Mucosa of rectum (tissue), 2 donors: Measurements from ENCODE around the gene F9.
"Not testable (repeated sequence)": the region's sequence is repeated elsewhere in the genome, so short reads cannot be mapped to it uniquely, and the experiment has no call there.

Source experiments
- H3K27ac ChIP-seq, 2 donors: one replicate each; pipeline ENCODE4 v1.7.0; 2013; ENCODE audit warnings: inconsistent platforms in 2 of 2, low read depth in 2 of 2, low read length in 2 of 2
- H3K27me3 ChIP-seq, 2 donors: one replicate each; pipeline ENCODE4 v1.7.0; 2013; ENCODE audit warnings: low read length in 2 of 2; ENCODE audit not compliant: control insufficient read depth in 2 of 2, insufficient read depth in 2 of 2
- H3K36me3 ChIP-seq, 2 donors: one replicate each; pipeline ENCODE4 v1.7.0; 2013; ENCODE audit warnings: low read length in 2 of 2; ENCODE audit not compliant: control insufficient read depth in 2 of 2, insufficient read depth in 2 of 2
- H3K4me1 ChIP-seq, 2 donors: one replicate each; pipeline ENCODE4 v1.7.0; 2013; ENCODE audit warnings: low read length in 2 of 2, mild to moderate bottlenecking in 1 of 2; ENCODE audit not compliant: control insufficient read depth in 2 of 2, insufficient read depth in 2 of 2
- H3K4me3 ChIP-seq, 2 donors: one replicate each; pipeline ENCODE4 v1.7.0; 2013; ENCODE audit warnings: low read length in 2 of 2
- H3K9ac ChIP-seq, 2 donors: one replicate each; pipeline ENCODE4 v1.7.0; 2013; ENCODE audit warnings: low read length in 2 of 2, low read depth in 1 of 2, mild to moderate bottlenecking in 1 of 2
- H3K9me3 ChIP-seq, 2 donors: one replicate each; pipeline ENCODE4 v1.7.0; 2013; ENCODE audit warnings: low read length in 2 of 2; ENCODE audit not compliant: control insufficient read depth in 2 of 2
- donor health status: healthy.
- donor health status: Normal muscosa, but diverticular disease.

F9 gene

DNA sequence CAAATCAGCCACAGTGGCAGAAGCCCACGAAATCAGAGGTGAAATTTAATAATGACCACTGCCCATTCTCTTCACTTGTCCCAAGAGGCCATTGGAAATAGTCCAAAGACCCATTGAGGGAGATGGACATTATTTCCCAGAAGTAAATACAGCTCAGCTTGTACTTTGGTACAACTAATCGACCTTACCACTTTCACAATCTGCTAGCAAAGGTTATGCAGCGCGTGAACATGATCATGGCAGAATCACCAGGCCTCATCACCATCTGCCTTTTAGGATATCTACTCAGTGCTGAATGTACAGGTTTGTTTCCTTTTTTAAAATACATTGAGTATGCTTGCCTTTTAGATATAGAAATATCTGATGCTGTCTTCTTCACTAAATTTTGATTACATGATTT lies at the start of gene F9:
F9 (plus strand) TSS at position 190 of the 400 bp plus-strand sequence; CDS start at position 216, 26 bp downstream.
- no peaks in the 10 kb centered on the region for H3K9me3 ChIP-seq
- no peak within 1 kb of the TSS for H3K4me3 ChIP-seq
- H3K9ac ChIP-seq = no peak within 1 kb of the TSS
- H3K4me1 ChIP-seq = no peaks in the 10 kb centered on the region
- no peaks in the 10 kb centered on the region for H3K36me3 ChIP-seq
- no peak within 1 kb of the TSS for H3K27ac ChIP-seq
- no peaks in the 10 kb centered on the region for H3K27me3 ChIP-seq

DNA sequence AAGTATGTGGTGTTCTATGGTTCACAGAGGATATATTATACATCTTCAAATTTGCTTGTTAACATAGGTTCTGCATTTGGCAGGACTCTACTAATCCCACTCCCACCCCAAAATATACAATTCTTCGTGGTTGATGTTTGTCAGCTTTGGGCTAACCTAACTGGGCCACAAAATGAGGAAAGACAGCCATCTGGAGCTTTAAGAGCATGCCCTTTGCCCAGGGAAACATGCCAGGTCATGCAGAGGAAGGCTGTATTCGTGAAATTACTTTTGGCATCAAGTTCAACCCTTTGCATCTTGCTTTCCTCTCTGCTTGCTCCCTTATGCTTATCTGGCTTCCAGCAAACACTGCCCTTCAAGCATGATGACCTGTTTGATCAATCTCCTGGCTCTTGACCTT lies 46.8 kb upstream of the F9 start:
- H3K36me3 ChIP-seq = no peaks in the 10 kb centered on the region
- H3K9me3 ChIP-seq = no peaks in the 10 kb centered on the region
- peaks cover 0 to 3% of the 10 kb centered on the region in 2 donors for H3K27me3 ChIP-seq
- no peaks in the 10 kb centered on the region for H3K4me1 ChIP-seq
- no peak overlapping the region for H3K9ac ChIP-seq
- H3K4me3 ChIP-seq = no peak overlapping the region
- no peak overlapping the region for H3K27ac ChIP-seq

- Histone ChIP-seq H3K36me3 (no peaks in the 10 kb centered on the region), H3K27me3 (peaks cover 0 to 3% of the 10 kb centered on the region in 2 donors), H3K4me3 (no peak overlapping the region), H3K9ac (no peak overlapping the region), H3K27ac (no peak overlapping the region), H3K4me1 (no peaks in the 10 kb centered on the region), H3K9me3 (no peaks in the 10 kb centered on the region)
Observed at GRCh38 chrX:139484591-139484990, 45.9 kb upstream of the F9 start.

DNA sequence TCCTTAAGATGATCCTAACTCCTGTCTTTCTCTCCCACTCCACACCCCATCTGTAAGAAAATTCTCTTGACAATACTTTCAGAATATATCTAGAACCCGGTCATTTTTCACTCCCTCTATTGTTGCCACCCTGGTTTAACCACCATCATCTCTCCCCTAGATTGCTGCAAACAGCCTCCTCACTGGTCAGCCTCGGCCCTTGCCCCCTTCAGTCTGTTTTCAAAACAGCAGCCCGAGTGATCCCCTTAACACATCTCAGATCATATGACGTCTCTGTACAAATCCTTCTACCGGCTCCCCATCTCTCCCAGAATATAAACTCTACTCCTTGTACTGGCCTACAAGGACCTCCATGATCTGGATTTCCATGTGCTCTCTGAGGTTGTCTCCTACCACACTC lies 35.2 kb upstream of the F9 start:
- no peak overlapping the region for H3K4me3 ChIP-seq
- H3K27me3 ChIP-seq = no peaks in the 10 kb centered on the region
- H3K27ac ChIP-seq = no peak overlapping the region

DNA sequence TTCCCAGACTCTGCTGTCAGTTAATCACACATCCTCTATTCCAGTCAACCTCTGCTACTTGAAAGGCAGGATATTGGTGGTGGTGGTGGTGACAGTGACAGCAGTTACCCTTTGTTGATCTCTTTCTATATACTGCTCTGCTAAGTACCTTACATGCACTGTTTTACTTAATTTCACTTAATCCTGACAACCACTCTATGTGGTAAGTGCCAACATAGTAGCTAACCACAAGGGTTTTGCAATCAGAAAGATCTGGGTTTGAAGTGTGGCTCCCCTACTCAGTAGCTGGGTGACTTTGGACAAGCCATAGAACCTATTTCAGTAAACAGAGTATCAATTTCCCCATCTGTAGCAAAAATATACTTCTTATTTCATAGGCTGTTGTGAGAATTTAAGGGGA lies 24.2 kb upstream of the F9 start:
- Histone ChIP-seq H3K4me1 (no peaks in the 10 kb centered on the region), H3K4me3 (no peak overlapping the region), H3K9me3 (no peaks in the 10 kb centered on the region), H3K27ac (no peak overlapping the region), H3K36me3 (no peaks in the 10 kb centered on the region), H3K9ac (no peak overlapping the region), H3K27me3 (peaks cover 0 to 3% of the 10 kb centered on the region in 2 donors)

More for the DNA sequence above, 35.2 kb upstream of the F9 start:
- Histone ChIP-seq H3K4me1 (no peaks in the 10 kb centered on the region), H3K9me3 (no peaks in the 10 kb centered on the region), H3K9ac (no peak overlapping the region), H3K36me3 (no peaks in the 10 kb centered on the region)

DNA sequence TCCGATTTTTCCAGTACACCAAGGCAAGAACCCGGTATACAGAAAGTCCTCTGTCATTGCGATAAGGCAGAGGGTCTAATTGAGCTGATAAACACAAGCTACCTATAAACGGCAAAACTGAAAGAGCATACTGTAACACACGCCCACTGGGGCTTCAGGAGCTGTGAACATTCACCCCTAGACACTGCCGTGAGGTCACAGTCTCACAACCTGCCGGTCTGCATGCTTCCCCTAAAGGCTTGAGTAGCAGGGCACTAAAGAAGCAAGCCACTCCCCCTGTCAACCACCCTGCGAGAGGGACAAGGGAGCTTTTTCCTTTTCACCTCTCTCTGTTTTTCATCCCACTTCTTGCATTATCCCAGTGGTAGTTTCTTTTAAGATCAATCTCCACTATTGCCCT lies 22.4 kb upstream of the F9 start:
- peaks cover 0 to 3% of the 10 kb centered on the region in 2 donors for H3K27me3 ChIP-seq
- no peak overlapping the region for H3K27ac ChIP-seq
- H3K9me3 ChIP-seq = no peaks in the 10 kb centered on the region
- H3K9ac ChIP-seq = no peak overlapping the region
- H3K36me3 ChIP-seq = no peaks in the 10 kb centered on the region
- no peak overlapping the region for H3K4me3 ChIP-seq
- no peaks in the 10 kb centered on the region for H3K4me1 ChIP-seq

DNA sequence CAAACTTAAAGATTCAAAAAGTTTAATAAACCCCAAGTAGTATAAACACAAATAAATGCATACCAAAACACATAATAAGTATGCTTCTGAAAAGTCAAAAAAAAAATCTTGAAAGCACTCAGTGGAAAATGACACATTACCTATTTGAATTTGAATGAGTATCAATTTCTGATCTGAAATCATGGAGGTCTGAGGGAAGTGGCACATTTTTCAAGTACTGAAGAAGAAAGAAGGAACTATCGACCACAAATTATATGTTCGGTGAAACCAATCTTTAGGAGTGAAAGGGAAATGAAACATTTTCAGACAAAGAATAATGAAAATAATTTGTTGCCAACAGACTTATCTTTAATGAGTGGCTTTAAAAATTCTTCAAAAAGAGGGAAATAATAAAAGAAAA lies 12.1 kb upstream of the F9 start:
- no peak overlapping the region for H3K27ac ChIP-seq
- H3K4me1 ChIP-seq = no peaks in the 10 kb centered on the region
- H3K36me3 ChIP-seq = no peaks in the 10 kb centered on the region
- no peak overlapping the region for H3K4me3 ChIP-seq
- no peaks in the 10 kb centered on the region for H3K27me3 ChIP-seq
- H3K9me3 ChIP-seq = no peaks in the 10 kb centered on the region
- no peak overlapping the region for H3K9ac ChIP-seq

DNA sequence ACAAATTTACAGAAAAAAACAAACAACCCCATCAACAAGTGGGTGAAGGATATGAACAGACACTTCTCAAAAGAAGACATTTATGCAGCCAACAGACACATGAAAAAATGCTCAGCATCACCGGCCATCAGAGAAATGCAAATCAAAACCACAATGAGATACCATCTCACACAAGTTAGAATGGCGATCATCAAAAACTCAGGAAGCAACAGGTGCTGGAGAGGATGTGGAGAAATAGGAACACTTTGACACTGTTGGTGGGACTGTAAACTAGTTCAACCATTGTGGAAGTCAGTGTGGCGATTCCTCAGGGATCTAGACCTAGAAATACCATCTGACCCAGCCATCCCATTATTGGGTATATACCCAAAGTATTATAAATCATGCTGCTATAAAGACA lies 1.7 kb upstream of the F9 start:
- H3K9me3 ChIP-seq = not testable (repeated sequence)

GRCh38 chrX:139532834-139533233 lies 2.3 kb downstream of the F9 start:
- no peak overlapping the region for H3K9ac ChIP-seq
- no peak overlapping the region for H3K27ac ChIP-seq
- no peaks in the 10 kb centered on the region for H3K9me3 ChIP-seq
- H3K4me1 ChIP-seq = no peaks in the 10 kb centered on the region
- H3K27me3 ChIP-seq = no peaks in the 10 kb centered on the region
- no peaks in the 10 kb centered on the region for H3K36me3 ChIP-seq
- H3K4me3 ChIP-seq = no peak overlapping the region

More for the DNA sequence above, 1.7 kb upstream of the F9 start:
- H3K36me3 ChIP-seq, H3K27ac ChIP-seq, H3K9ac ChIP-seq, H3K4me3 ChIP-seq, H3K4me1 ChIP-seq, H3K27me3 ChIP-seq: not testable (repeated sequence)

DNA sequence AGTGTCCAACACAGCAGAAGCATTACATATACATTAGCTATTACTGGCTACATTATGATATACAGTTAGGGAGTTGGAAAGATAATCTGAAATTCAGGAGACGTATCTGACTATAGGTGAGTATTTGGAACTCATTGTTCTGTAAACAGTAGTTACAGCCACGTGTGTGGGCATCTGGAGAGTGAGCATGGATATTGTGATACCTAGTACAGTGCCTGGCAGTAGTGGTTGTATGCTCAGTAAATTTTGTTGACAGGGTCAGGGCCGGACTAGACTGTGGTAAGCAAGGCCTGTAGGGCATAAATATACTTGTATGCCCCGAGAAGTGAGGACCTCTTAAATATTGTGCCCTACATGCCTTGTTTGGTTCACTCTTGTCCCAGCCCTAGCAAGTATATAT lies 2.9 kb downstream of the F9 start:
- H3K27ac ChIP-seq = no peak overlapping the region
- H3K36me3 ChIP-seq = no peaks in the 10 kb centered on the region

More for the DNA sequence above, 2.9 kb downstream of the F9 start:
- Histone ChIP-seq H3K27me3 (no peaks in the 10 kb centered on the region), H3K9me3 (no peaks in the 10 kb centered on the region), H3K9ac (no peak overlapping the region), H3K4me3 (no peak overlapping the region), H3K4me1 (no peaks in the 10 kb centered on the region)
